Stimulated activated CD4-positive, alpha-beta T cell treated with anti-CD3 and anti-CD28 coated beads, Interleukin-1b, Interleukin-23, amount 100 ng/mL, for 1 hour (primary cell): Measurements from ENCODE around the gene UGCG.
"Not testable (repeated sequence)": the region's sequence is repeated elsewhere in the genome, so short reads cannot be mapped to it uniquely, and the experiment has no call there.

Experiments used
- DNase-seq, 2 donors: peaks; one replicate each; pipeline ENCODE4 v3.0.0-alpha.2; 2020; ENCODE audit warnings: low read depth in 2 of 2

The UGCG gene

GRCh38 chr9:111919875-111920274 is 23.3 kb downstream of the UGCG start:
- DNase-seq: no peak

GRCh38 chr9:111920531-111920930 is 23.9 kb downstream of the UGCG start:
- DNase-seq: no peak

- no peak for DNase-seq
Measured at GRCh38 chr9:111922324-111923013, 25.9 kb downstream of the UGCG start.

- DNase-seq: no peak
Measured at GRCh38 chr9:111924281-111924680, 27.7 kb downstream of the UGCG start.

- no peak for DNase-seq
Measured at GRCh38 chr9:111925017-111925770, 28.6 kb downstream of the UGCG start.

GRCh38 chr9:111925784-111926183 is 29.2 kb downstream of the UGCG start:
- no peak for DNase-seq

- DNase-seq: peak in 1 of 2 donors; percentile 4
Measured at GRCh38 chr9:111926421-111926875, 29.8 kb downstream of the UGCG start.

GRCh38 chr9:111928359-111928720 is 31.7 kb downstream of the UGCG start:
- DNase-seq: no peak

- DNase-seq: no peak
Measured at GRCh38 chr9:111934747-111935146, 38.1 kb downstream of the UGCG start.

GRCh38 chr9:111936391-111936790 is 39.8 kb downstream of the UGCG start:
- no peak for DNase-seq

- DNase-seq: no peak
Measured at GRCh38 chr9:111937301-111937700, 40.7 kb downstream of the UGCG start.

GRCh38 chr9:111937781-111938426 is 41.3 kb downstream of the UGCG start:
- DNase-seq: peak; percentile 9 to 24

GRCh38 chr9:111938427-111938800 is 41.8 kb downstream of the UGCG start:
- DNase-seq: no peak

GRCh38 chr9:111939322-111939721 is 42.7 kb downstream of the UGCG start:
- DNase-seq: no peak

- no peak for DNase-seq
Measured at GRCh38 chr9:111940697-111941096, 44.1 kb downstream of the UGCG start.

GRCh38 chr9:111943200-111943599 is 46.6 kb downstream of the UGCG start:
- no peak for DNase-seq

GRCh38 chr9:111943746-111944145 is 47.1 kb downstream of the UGCG start:
- no peak for DNase-seq

GRCh38 chr9:111944241-111944866 is 47.7 kb downstream of the UGCG start:
- DNase-seq: no peak

GRCh38 chr9:111945216-111945615 is 48.6 kb downstream of the UGCG start:
- DNase-seq: no peak

- DNase-seq: not testable (repeated sequence)
Measured at GRCh38 chr9:111948109-111948508, 51.5 kb downstream of the UGCG start.

- DNase-seq: no peak
Measured at GRCh38 chr9:111948951-111949350, 52.3 kb downstream of the UGCG start.

- DNase-seq: no peak
Measured at GRCh38 chr9:111949919-111950318, 53.3 kb downstream of the UGCG start.
